HepG2 (cell line): ENCODE measurements around the gene HS3ST1. TPM values are rescaled to one million over a fixed set of nuclear protein-coding genes. Genes with fewer than 3 reads are reported as not detected.

ENCODE experiments used
- ATAC-seq: fragments of 200-7000 bp; cut with Tn5 transposase; 3 replicates; pipeline ENCODE4 v1.9.1; 2020; ENCODE audit warnings: mild to moderate bottlenecking, moderate library complexity
- BruUV-seq: library from RNA; stranded (reverse); fragments of 400-500 nt; replicated peaks from 2 replicates; lab custom pipeline; 2021; lab: Mats Ljungman, UMichigan
- CTCF ChIA-PET: fragments of 300-600 bp; formaldehyde crosslinking; extraction: SDS; loops from one replicate; lab custom pipeline; 2021; ENCODE audit warnings: low total read pairs, inconsistent platforms, low intra/inter-chr PET ratio; lab: Yijun Ruan, JAX
- POLR2A ChIA-PET: fragments of 350-600 bp; sonication (Branson Sonifier 250); formaldehyde crosslinking; loops from one replicate; lab custom pipeline; 2020; ENCODE audit warnings: antibody characterized with exemption, inconsistent platforms; lab: Yijun Ruan, JAX
- DNase-seq: peaks from one replicate; pipeline ENCODE4 v3.0.0-alpha.2; 2015; ENCODE audit warnings: low spot score
- FAIRE-seq: peaks from 3 replicates; lab custom pipeline; 2011; peaks lifted over from hg19 to GRCh38; lab: Jason Lieb, UNC
- H2AFZ ChIP-seq: one replicate; pipeline ENCODE4 v1.6.1; 2011; ENCODE audit warnings: low read length, inconsistent platforms
- H3K27ac ChIP-seq: fragments of 300-600 bp; 3 replicates; pipeline ENCODE4 v1.8.0; 2011; ENCODE audit warnings: mixed run types, mild to moderate bottlenecking, mixed read lengths, low read length, inconsistent platforms; ENCODE audit not compliant: insufficient read depth; ENCODE audit errors: extremely low read length
- H3K27me3 ChIP-seq, 2 experiments: fragments of 200-600 bp in 1 of 2; 2 replicates in 1 of 2; 3 replicates in 1 of 2; pipeline versions ENCODE4 v1.6.0 to v1.8.0; 2011; ENCODE audit warnings: low read length in 2 of 2, mild to moderate bottlenecking in 2 of 2, moderate library complexity in 2 of 2, inconsistent platforms in 1 of 2; ENCODE audit not compliant: insufficient read depth in 2 of 2, control insufficient read depth in 1 of 2
- H3K36me3 ChIP-seq, 2 experiments: fragments of 200-600 bp in 1 of 2; replicated peaks in 1 of 2; 2 replicates in 1 of 2; 3 replicates in 1 of 2; pipeline versions ENCODE4 v1.5.1 to v1.8.0; 2011; ENCODE audit warnings: low read length in 2 of 2, inconsistent platforms in 1 of 2; ENCODE audit not compliant: insufficient read depth in 2 of 2, control insufficient read depth in 1 of 2
- H3K4me1 ChIP-seq: 2 replicates; pipeline ENCODE4 v1.5.1; 2012; ENCODE audit warnings: low read length, inconsistent platforms; ENCODE audit not compliant: insufficient read depth
- H3K4me2 ChIP-seq: 2 replicates; pipeline ENCODE4 v1.6.0; 2011; ENCODE audit warnings: low read depth, low read length, inconsistent platforms
- H3K4me3 ChIP-seq, 3 experiments: fragments of 200-600 bp in 1 of 3; sonication (generic), shearing (Covaris generic) in 1 of 3; replicated peaks in 1 of 3; 2 replicates each; pipeline ENCODE4 v1.5.1; 2011 to 2016; ENCODE audit warnings: low read length in 3 of 3, inconsistent platforms in 2 of 3, low read depth in 2 of 3, mild to moderate bottlenecking in 2 of 3, control low read depth in 1 of 3, mixed read lengths in 1 of 3; ENCODE audit not compliant: insufficient read depth in 1 of 3
- H3K79me2 ChIP-seq: one replicate; pipeline ENCODE4 v1.6.1; 2011; ENCODE audit warnings: low read length, inconsistent platforms; ENCODE audit not compliant: insufficient read depth
- H3K9ac ChIP-seq: 2 replicates; pipeline ENCODE4 v1.6.0; 2011; ENCODE audit warnings: mild to moderate bottlenecking, low read depth, low read length, inconsistent platforms; ENCODE audit not compliant: insufficient read depth
- H3K9me3 ChIP-seq: 2 replicates; pipeline ENCODE4 v1.5.1; 2012; ENCODE audit warnings: mild to moderate bottlenecking, low read length
- H4K20me1 ChIP-seq: 2 replicates; pipeline ENCODE4 v1.6.0; 2011; ENCODE audit warnings: inconsistent platforms, mild to moderate bottlenecking, low read length, moderate library complexity; ENCODE audit not compliant: insufficient read depth
- KDM6A ChIP-seq: IDR thresholded peaks from 2 replicates; pipeline ENCODE4 v1.6.1; 2016; ENCODE audit warnings: low read depth
- MAF1 ChIP-seq: sonication (generic); formaldehyde crosslinking; IDR thresholded peaks from 2 replicates; pipeline ENCODE4 v1.5.0; 2020; ENCODE audit warnings: missing genetic modification reagents, borderline replicate concordance
- MEIS2 ChIP-seq: sonication (generic); formaldehyde crosslinking; IDR thresholded peaks from 2 replicates; pipeline ENCODE4 v1.9.0; 2021; ENCODE audit warnings: mild to moderate bottlenecking, missing genetic modification reagents
- MIER2 ChIP-seq: IDR thresholded peaks from 2 replicates; pipeline ENCODE4 v1.6.1; 2016; ENCODE audit warnings: missing biosample characterization, missing genetic modification reagents
- ZBTB10 ChIP-seq: sonication (generic); formaldehyde crosslinking; IDR thresholded peaks from 2 replicates; pipeline ENCODE4 v1.4.0; 2020; ENCODE audit warnings: missing genetic modification reagents, borderline replicate concordance
- ZBTB20 ChIP-seq: sonication (generic); formaldehyde crosslinking; IDR thresholded peaks from 2 replicates; pipeline ENCODE4 v1.8.1; 2023; ENCODE audit warnings: missing genetic modification reagents, low read depth, mild to moderate bottlenecking, borderline replicate concordance
- ZBTB3 ChIP-seq: sonication (generic); formaldehyde crosslinking; IDR thresholded peaks from 2 replicates; pipeline ENCODE4 v1.4.0; 2020; ENCODE audit warnings: low read depth, mild to moderate bottlenecking, moderate library complexity, missing genetic modification reagents, borderline replicate concordance
- ZBTB8A ChIP-seq: sonication (generic); formaldehyde crosslinking; IDR thresholded peaks from 2 replicates; pipeline ENCODE4 v1.4.0; 2020; ENCODE audit warnings: mild to moderate bottlenecking, low read depth, missing genetic modification reagents, borderline replicate concordance
- ZNF17 ChIP-seq: sonication (generic); formaldehyde crosslinking; IDR thresholded peaks from 2 replicates; pipeline ENCODE4 v1.5.0; 2020; ENCODE audit warnings: mild to moderate bottlenecking, missing genetic modification reagents
- ZNF558 ChIP-seq: sonication (generic); formaldehyde crosslinking; IDR thresholded peaks from 2 replicates; pipeline ENCODE4 v1.9.0; 2022; ENCODE audit warnings: mild to moderate bottlenecking, missing genetic modification reagents, borderline replicate concordance
- ZNF577 ChIP-seq: sonication (generic); formaldehyde crosslinking; IDR thresholded peaks from 2 replicates; pipeline ENCODE4 v1.4.0; 2020; ENCODE audit warnings: mild to moderate bottlenecking, low read depth, missing genetic modification reagents, borderline replicate concordance
- ZNF619 ChIP-seq: sonication (generic); formaldehyde crosslinking; IDR thresholded peaks from 2 replicates; pipeline ENCODE4 v1.4.0; 2020; ENCODE audit warnings: mild to moderate bottlenecking, missing genetic modification reagents
- ZNF784 ChIP-seq: sonication (generic); formaldehyde crosslinking; IDR thresholded peaks from 2 replicates; pipeline ENCODE4 v1.5.1; 2020; ENCODE audit warnings: missing genetic modification reagents, mild to moderate bottlenecking, borderline replicate concordance
- WGBS: methylation state at CpG from one replicate; pipeline ENCODE4 v1.1.6; 2017; ENCODE audit warnings: low lambda C conversion rate; 5-methylcytosine and 5-hydroxymethylcytosine counted together
- in situ Hi-C: cut with HindIII; loops from 2 replicates; pipeline ENCODE4 v1.10.0; 2017; ENCODE audit warnings: low pct_unique_long_range_greater_than_20kb; ENCODE audit not compliant: extremely low pct_ligation_motif_present
- intact Hi-C: fragments of 100-400 bp; cut with micrococcal nuclease; formaldehyde crosslinking; loops from one replicate; pipeline ENCODE4 v1.10.0; 2022; ENCODE audit not compliant: unreplicated experiment
- polyA plus RNA-seq, 8 experiments: library from polyadenylated mRNA; depleted of rRNA in 3 of 8; stranded (reverse) in 7 of 8; unstranded in 1 of 8; fragments of >200 nt; fragmentation: Illumina TruSeq in 4 of 8; extraction: Trizol in 4 of 8; gene quantifications; 2 replicates each; pipeline versions ENCODE4 v1.2.1 to v1.2.3, GENCODE V29; 2011 to 2016; ENCODE audit warnings: low read depth in 4 of 8, missing spikeins in 1 of 8, mixed read lengths in 1 of 8; ENCODE audit not compliant: insufficient read depth in 1 of 8
- total RNA-seq, 5 experiments: library from RNA; depleted of rRNA; stranded (reverse); fragments of >200 nt; fragmentation: Illumina TruSeq; extraction: Trizol; gene quantifications; 2 replicates each; pipeline ENCODE4 v1.2.3, GENCODE V29; 2016; ENCODE audit warnings: low read depth in 1 of 5
- TF ChIP-seq, protein P1 (sequence below): sonication (generic); formaldehyde crosslinking; IDR thresholded peaks from 2 replicates; pipeline ENCODE4 v1.8.0; 2022; ENCODE audit warnings: mild to moderate bottlenecking, missing genetic modification reagents, moderate library complexity

The HS3ST1 gene
- total and polyA plus RNA-seq, 2 of the 13 experiments (the other 11 are each of a cell fraction or from before 2014, with no cell fraction given) = not detected

DNA sequence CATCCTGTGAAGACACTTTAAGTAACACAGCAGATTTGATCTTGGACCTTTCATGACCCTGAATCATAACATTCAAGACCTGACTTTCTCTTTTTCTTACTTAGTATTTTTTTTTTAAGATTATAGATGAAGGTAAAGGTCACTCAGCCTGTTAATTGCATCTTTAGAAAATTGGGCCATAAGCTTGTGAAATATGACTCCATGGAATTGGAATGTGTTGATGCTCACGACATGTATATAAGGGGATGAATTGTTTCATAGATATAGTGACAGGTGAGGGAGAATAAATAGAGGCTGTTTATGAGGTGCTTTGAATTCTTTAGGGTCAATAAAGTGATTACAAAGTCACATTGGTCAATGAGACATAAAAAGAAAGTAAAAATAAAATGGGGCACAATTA lies 27.7 kb upstream of the HS3ST1 start:
- in situ Hi-C loops = loop anchor here (25.0 kb wide), 1 partner anchor 1181 kb away; no protein-coding TSS in a partner anchor
- intact Hi-C loops = no loop called here
- ATAC-seq = no peak
- Histone ChIP-seq H3K4me3 (no peak overlapping the region), H3K27me3 (no peaks in the 10 kb centered on the region), H3K27ac (no peak overlapping the region), H3K36me3 (no peaks in the 10 kb centered on the region), H4K20me1 (no peaks in the 10 kb centered on the region), H3K4me1 (no peaks in the 10 kb centered on the region), H2AFZ (no peak overlapping the region), H3K79me2 (no peaks in the 10 kb centered on the region), H3K9ac (no peak overlapping the region), H3K9me3 (peaks cover 39% of the 10 kb centered on the region), H3K4me2 (no peak overlapping the region)
- POLR2A ChIA-PET = no interaction called here
- 3% methylated on average over 1 of the region's 1 CpG for WGBS
- no TSS peak for BruUV-seq
- FAIRE-seq = no peak
- TF ChIP-seq ZBTB3 (no peak), KDM6A (CRISPR knock-in tag) (no peak), MEIS2 (CRISPR knock-in tag) (no peak)
- CTCF ChIA-PET = no interaction called here
- no peak for DNase-seq

- no TSS peak for BruUV-seq
- 16% methylated on average over 5 of the region's 5 CpGs for WGBS
- H3K4me1 ChIP-seq = no peaks in the 10 kb centered on the region
- H3K79me2 ChIP-seq = no peaks in the 10 kb centered on the region
- FAIRE-seq (no peak), ATAC-seq (no peak), DNase-seq (no peak)
- no peaks in the 10 kb centered on the region for H4K20me1 ChIP-seq
- H2AFZ ChIP-seq = no peak overlapping the region
- H3K4me2 ChIP-seq = no peak overlapping the region
- no peak overlapping the region for H3K27ac ChIP-seq
- no peak overlapping the region for H3K9ac ChIP-seq
- POLR2A ChIA-PET = no interaction called here
- intact Hi-C loops = no loop called here
- CTCF ChIA-PET = no interaction called here
- no peak overlapping the region for H3K4me3 ChIP-seq
- in situ Hi-C loops = loop anchor here (25.0 kb wide), 1 partner anchor 1182 kb away; no protein-coding TSS in a partner anchor
- H3K27me3 ChIP-seq = no peaks in the 10 kb centered on the region
- H3K36me3 ChIP-seq = no peaks in the 10 kb centered on the region
- peaks cover 38% of the 10 kb centered on the region for H3K9me3 ChIP-seq
- TF ChIP-seq ZNF17 (no peak), ZNF558 (CRISPR knock-in tag) (no peak), ZBTB20 (no peak), ZNF619 (CRISPR knock-in tag) (no peak), MIER2 (no peak), ZBTB8A (CRISPR knock-in tag) (no peak), MAF1 (CRISPR knock-in tag) (no peak), ZNF577 (no peak), ZNF784 (CRISPR knock-in tag) (no peak), ZBTB10 (CRISPR knock-in tag) (no peak)
- TF ChIP-seq, protein P1, sequence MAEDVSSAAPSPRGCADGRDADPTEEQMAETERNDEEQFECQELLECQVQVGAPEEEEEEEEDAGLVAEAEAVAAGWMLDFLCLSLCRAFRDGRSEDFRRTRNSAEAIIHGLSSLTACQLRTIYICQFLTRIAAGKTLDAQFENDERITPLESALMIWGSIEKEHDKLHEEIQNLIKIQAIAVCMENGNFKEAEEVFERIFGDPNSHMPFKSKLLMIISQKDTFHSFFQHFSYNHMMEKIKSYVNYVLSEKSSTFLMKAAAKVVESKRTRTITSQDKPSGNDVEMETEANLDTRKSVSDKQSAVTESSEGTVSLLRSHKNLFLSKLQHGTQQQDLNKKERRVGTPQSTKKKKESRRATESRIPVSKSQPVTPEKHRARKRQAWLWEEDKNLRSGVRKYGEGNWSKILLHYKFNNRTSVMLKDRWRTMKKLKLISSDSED (CRISPR knock-in tag) = no peak
Observed at GRCh38 chr4:11455201-11455835, 26.6 kb upstream of the HS3ST1 start.
